Keratinocyte (primary cell): ENCODE data around the gene IFITM10. TPM values are rescaled to one million over a fixed set of nuclear protein-coding genes. Genes with fewer than 3 reads are reported as not detected.

Source experiments
- DNase-seq: peaks from one replicate; pipeline ENCODE4 v3.0.0-alpha.2; 2011; ENCODE audit warnings: low read depth, missing footprints, low spot score
- FAIRE-seq: peaks from 2 replicates; lab custom pipeline; 2011; peaks lifted over from hg19 to GRCh38; lab: Jason Lieb, UNC
- H2AFZ ChIP-seq: 2 replicates; pipeline ENCODE4 v1.6.0; 2012; ENCODE audit warnings: low read length, control low read depth, inconsistent platforms; ENCODE audit not compliant: control insufficient read depth
- H3K27ac ChIP-seq: 2 replicates; pipeline ENCODE4 v1.5.1; 2011; ENCODE audit warnings: low read length; ENCODE audit not compliant: control insufficient read depth, insufficient read depth
- H3K27me3 ChIP-seq: 3 replicates; pipeline ENCODE4 v1.6.0; 2011; ENCODE audit warnings: low read length; ENCODE audit not compliant: control insufficient read depth, insufficient read depth; ENCODE audit errors: extremely low read depth
- H3K36me3 ChIP-seq, 2 experiments: 2 replicates in 1 of 2; 3 replicates in 1 of 2; pipeline ENCODE4 v1.5.1; 2011; ENCODE audit warnings: low read length in 2 of 2, mild to moderate bottlenecking in 1 of 2; ENCODE audit not compliant: control insufficient read depth in 2 of 2, insufficient read depth in 2 of 2; ENCODE audit errors: extremely low read depth in 1 of 2
- H3K4me1 ChIP-seq: 3 replicates; pipeline ENCODE4 v1.5.1; 2011; ENCODE audit warnings: low read length; ENCODE audit not compliant: control insufficient read depth, insufficient read depth; ENCODE audit errors: extremely low read depth
- H3K4me2 ChIP-seq: 3 replicates; pipeline ENCODE4 v1.6.0; 2011; ENCODE audit warnings: low read depth, low read length; ENCODE audit not compliant: control insufficient read depth, insufficient read depth; ENCODE audit errors: extremely low read depth
- H3K4me3 ChIP-seq, 3 experiments: fragments of 200-600 bp in 1 of 3; sonication (generic) in 1 of 3; 2 replicates in 2 of 3; 3 replicates in 1 of 3; pipeline ENCODE4 v1.5.1; 2011 to 2016; ENCODE audit warnings: low read length in 3 of 3, mild to moderate bottlenecking in 3 of 3, control low read depth in 2 of 3, inconsistent platforms in 1 of 3, low read depth in 1 of 3, mixed read lengths in 1 of 3, mixed run types in 1 of 3, moderate library complexity in 1 of 3; ENCODE audit not compliant: control insufficient read depth in 2 of 3, insufficient read depth in 2 of 3; ENCODE audit errors: extremely low read depth in 1 of 3
- H3K79me2 ChIP-seq: 2 replicates; pipeline ENCODE4 v1.6.0; 2012; ENCODE audit warnings: low read length; ENCODE audit not compliant: control insufficient read depth, insufficient read depth
- H3K9ac ChIP-seq: 3 replicates; pipeline ENCODE4 v1.6.0; 2011; ENCODE audit warnings: low read length; ENCODE audit not compliant: control insufficient read depth, insufficient read depth; ENCODE audit errors: extremely low read depth
- H3K9me1 ChIP-seq: 3 replicates; pipeline ENCODE4 v1.6.0; 2011; ENCODE audit warnings: low read length; ENCODE audit not compliant: control insufficient read depth, insufficient read depth; ENCODE audit errors: extremely low read depth
- H3K9me3 ChIP-seq: 2 replicates; pipeline ENCODE4 v1.5.1; 2012; ENCODE audit warnings: low read depth, low read length; ENCODE audit not compliant: control insufficient read depth
- H4K20me1 ChIP-seq: 3 replicates; pipeline ENCODE4 v1.6.0; 2011; ENCODE audit warnings: low read length; ENCODE audit not compliant: control insufficient read depth, insufficient read depth; ENCODE audit errors: extremely low read depth
- CTCF ChIP-seq, 3 experiments: IDR thresholded peaks in 1 of 3; conservative IDR thresholded peaks in 1 of 3; optimal IDR thresholded peaks in 1 of 3; 2 replicates in 2 of 3; 3 replicates in 1 of 3; pipeline versions ENCODE3 to v1.5.1; 2011; ENCODE audit warnings: low read length in 3 of 3, mild to moderate bottlenecking in 3 of 3, moderate library complexity in 2 of 3, control low read depth in 1 of 3, inconsistent platforms in 1 of 3; ENCODE audit not compliant: insufficient read depth in 2 of 3; ENCODE audit errors: extremely low read depth in 1 of 3
- EZH2 ChIP-seq: IDR thresholded peaks from one replicate; pipeline ENCODE4 v1.6.1; 2012; ENCODE audit warnings: inconsistent platforms, mild to moderate bottlenecking, low read length, moderate library complexity
- dilution Hi-C: fragments of 300-500 bp; cut with MboI; formaldehyde crosslinking; loops from one replicate; pipeline ENCODE4 v1.7.0; 2020; ENCODE audit warnings: low sequenced_read_pairs; ENCODE audit not compliant: extremely low pct_ligation_motif_present
- polyA plus RNA-seq, 5 experiments: library from polyadenylated mRNA; depleted of rRNA in 3 of 5; stranded (reverse) in 3 of 5; stranded (forward) in 1 of 5; unstranded in 1 of 5; fragments of >200 nt; gene quantifications; 1 replicate in 1 of 5; 2 replicates in 3 of 5; 3 replicates in 1 of 5; pipeline versions ENCODE4 v1.2.1 to v1.2.3, GENCODE V29; 2011 to 2012; ENCODE audit warnings: missing spikeins in 2 of 5, low read depth in 1 of 5, low replicate concordance in 1 of 5

Gene IFITM10
- polyA plus RNA-seq, 1 donor (not counting 4 experiments of a cell fraction or from before 2014, with no cell fraction given) = 0.14 TPM

- H3K9me3 ChIP-seq = no peaks in the 10 kb centered on the region
- dilution Hi-C loops = no loop called here
- peaks cover 18% of the 10 kb centered on the region for H3K4me1 ChIP-seq
- H3K9ac ChIP-seq = no peak overlapping the region
- DNase-seq = no peak
- no peak overlapping the region for H3K4me3 ChIP-seq
- H3K9me1 ChIP-seq = no peaks in the 10 kb centered on the region
- TF ChIP-seq EZH2 (no peak), CTCF (optimal IDR thresholded peaks at IDR 0.05 in 1 of 3, IDR thresholded peaks at IDR 0.05 in 1 of 3, conservative IDR thresholded peaks at IDR 0.05 in 1 of 3; ENCODE audit: extremely low read depth in 1 of 3, insufficient read depth in 2 of 3, low read length in 3 of 3) (no peak)
- FAIRE-seq = no peak
- no peaks in the 10 kb centered on the region for H3K27me3 ChIP-seq
- H2AFZ ChIP-seq = no peak overlapping the region
- no peak overlapping the region for H3K27ac ChIP-seq
- H3K79me2 ChIP-seq = peaks cover 4% of the 10 kb centered on the region
- no peaks in the 10 kb centered on the region for H4K20me1 ChIP-seq
- H3K4me2 ChIP-seq = no peak overlapping the region
- H3K36me3 ChIP-seq = peaks cover 8 to 18% of the 10 kb centered on the region in 2 experiments
Observed at GRCh38 chr11:1761110-1761856, 10.9 kb upstream of the IFITM10 start.

- no peak for TF ChIP-seq CTCF (optimal IDR thresholded peaks at IDR 0.05 in 1 of 3, IDR thresholded peaks at IDR 0.05 in 1 of 3, conservative IDR thresholded peaks at IDR 0.05 in 1 of 3; ENCODE audit: extremely low read depth in 1 of 3, insufficient read depth in 2 of 3, low read length in 3 of 3)
- TF ChIP-seq EZH2 = no peak
- FAIRE-seq = no peak
- dilution Hi-C loops = no loop called here
- no peak overlapping the region for H3K9ac ChIP-seq
- peaks cover 4% of the 10 kb centered on the region for H3K79me2 ChIP-seq
- no peak for DNase-seq
- H4K20me1 ChIP-seq = no peaks in the 10 kb centered on the region
- no peak overlapping the region for H2AFZ ChIP-seq
- no peak overlapping the region for H3K4me2 ChIP-seq
- H3K27me3 ChIP-seq = no peaks in the 10 kb centered on the region
- H3K36me3 ChIP-seq = peaks cover 8 to 25% of the 10 kb centered on the region in 2 experiments
- H3K27ac ChIP-seq = no peak overlapping the region
- H3K9me1 ChIP-seq = no peaks in the 10 kb centered on the region
- H3K4me3 ChIP-seq = no peak overlapping the region
- no peaks in the 10 kb centered on the region for H3K9me3 ChIP-seq
- peaks cover 18% of the 10 kb centered on the region for H3K4me1 ChIP-seq
Observed at GRCh38 chr11:1760351-1761109, 10.1 kb upstream of the IFITM10 start.
